GM23248 (cell line): ENCODE results near the gene EIPR1.

Source experiments
- EZH2 ChIP-seq: fragments of 200-600 bp; sonication (generic); IDR thresholded peaks from 2 replicates; pipeline ENCODE4 v1.6.1; 2018; ENCODE audit warnings: antibody characterized with exemption, mild to moderate bottlenecking; ENCODE audit not compliant: insufficient read depth, poor library complexity, severe bottlenecking
- EZH2phosphoT487 ChIP-seq: fragments of 200-600 bp; sonication (generic); IDR thresholded peaks from 2 replicates; pipeline ENCODE4 v1.6.1; 2018; ENCODE audit warnings: antibody characterized with exemption, moderate library complexity, mild to moderate bottlenecking, low read depth; ENCODE audit not compliant: insufficient read depth

GRCh38 chr2:3207091-3207491 lies 170.5 kb downstream of the EIPR1 start:
- no peak for TF ChIP-seq EZH2
- no peak for TF ChIP-seq EZH2phosphoT487
